DMS153 treated with DMSO at 0.1 percent for 48 hours (cell line): ENCODE measurements around the gene ABCE1.

ENCODE experiments used
- DNase-seq: peaks from one replicate; lab custom pipeline; 2025; ENCODE audit not compliant: unreplicated experiment; lab: John Stamatoyannopoulos, UW

The ABCE1 gene

DNA sequence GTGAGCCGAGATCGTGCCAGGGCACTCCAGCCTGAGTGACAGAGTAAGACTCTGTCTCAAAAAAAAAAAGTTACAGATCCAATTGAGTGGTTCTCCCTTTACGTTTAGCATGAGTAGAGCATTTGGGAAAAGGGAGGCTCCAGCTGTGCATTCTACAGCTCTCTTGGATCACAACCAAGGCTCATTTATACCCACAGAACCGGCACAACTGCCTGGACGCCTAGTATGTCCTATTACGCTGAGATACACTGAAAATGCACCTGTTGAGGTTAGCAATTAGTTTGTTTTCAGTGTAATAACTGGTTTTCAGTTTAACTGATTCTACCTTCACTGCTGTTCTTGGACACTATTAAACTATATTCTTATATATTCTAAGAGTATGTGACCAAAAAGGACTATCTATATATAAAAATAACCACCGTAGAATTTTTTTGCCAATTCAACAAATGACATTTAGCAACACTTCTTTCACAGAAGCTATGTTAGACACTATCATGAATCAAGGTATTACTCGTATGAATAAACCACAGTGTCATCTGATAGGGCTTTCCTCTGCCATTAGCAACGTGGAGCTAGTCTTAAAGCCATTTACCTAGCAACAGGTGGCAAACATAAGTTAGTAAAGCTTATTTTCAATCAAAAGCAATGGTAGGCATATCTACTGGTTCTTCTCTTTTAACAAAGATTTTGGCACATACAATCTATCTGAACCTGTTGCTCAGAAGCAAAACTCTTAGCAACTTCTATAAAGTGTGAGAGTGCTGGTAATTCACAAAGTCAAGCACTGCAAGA lies 78.7 kb downstream of the ABCE1 start:
- no peak for DNase-seq

DNA sequence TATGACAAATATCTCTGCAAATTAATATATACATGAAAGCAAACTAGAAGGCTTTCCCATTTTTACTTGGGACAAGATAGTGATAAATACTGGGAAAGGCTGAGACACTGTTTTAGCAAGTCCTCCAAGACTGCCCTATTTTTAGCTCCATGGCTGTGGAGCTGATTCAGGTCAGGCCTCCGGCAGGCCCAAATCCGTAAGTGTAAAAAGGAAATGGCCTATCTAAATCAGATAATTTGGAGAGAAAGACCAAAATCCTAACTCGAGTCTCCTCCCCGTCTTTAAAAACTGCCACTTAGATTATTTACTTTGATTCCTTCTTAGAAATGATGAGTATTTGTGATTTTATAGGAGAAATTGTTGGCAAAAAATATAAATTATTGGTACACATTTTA lies 79.4 kb downstream of the ABCE1 start:
- no peak for DNase-seq

DNA sequence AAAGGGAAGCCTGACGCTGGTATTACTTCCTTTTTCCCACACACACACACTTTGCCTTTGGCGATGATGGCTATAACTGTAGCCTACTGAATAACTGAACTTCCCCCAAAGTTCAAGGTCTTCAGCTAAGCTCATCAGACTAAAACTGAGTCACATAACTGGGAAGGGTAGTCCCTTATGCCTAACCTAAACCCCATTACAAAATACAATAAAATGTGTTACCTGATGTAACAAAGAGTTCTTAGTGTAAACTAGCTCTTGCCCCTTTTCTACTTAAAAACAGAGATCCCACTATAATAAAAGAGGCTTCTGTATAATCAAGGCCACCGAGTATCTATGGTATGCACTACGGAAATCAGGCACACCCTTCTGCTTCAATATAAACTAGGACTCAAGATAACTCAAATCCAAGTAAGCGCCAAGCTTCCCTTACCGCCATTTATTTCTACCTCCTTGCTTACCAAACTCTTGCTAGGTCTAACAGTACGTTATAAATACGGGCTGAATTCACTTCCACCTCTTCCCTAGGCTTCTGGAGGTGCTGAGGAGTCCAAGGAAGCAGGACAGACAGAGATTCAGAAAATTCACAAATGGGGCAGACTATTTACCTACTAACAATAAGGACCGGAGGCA lies 79.9 kb downstream of the ABCE1 start:
- DNase-seq, result no peak

- DNase-seq, result no peak
Measured at GRCh38 chr4:145178740-145179280, 80.7 kb downstream of the ABCE1 start.
